VCaP (cell line): Measurements from ENCODE around the gene GLCE.

Experiments used
- H3K27ac ChIP-seq: fragments of 450-650 bp; 2 replicates; pipeline ENCODE4 v1.5.1; 2017
- TF ChIP-seq, protein P1 (sequence below): fragments of 450-650 bp; conservative IDR thresholded peaks from 2 replicates; pipeline ENCODE4 v1.5.1; 2017; ENCODE audit warnings: mild to moderate bottlenecking, moderate library complexity

Gene GLCE

DNA sequence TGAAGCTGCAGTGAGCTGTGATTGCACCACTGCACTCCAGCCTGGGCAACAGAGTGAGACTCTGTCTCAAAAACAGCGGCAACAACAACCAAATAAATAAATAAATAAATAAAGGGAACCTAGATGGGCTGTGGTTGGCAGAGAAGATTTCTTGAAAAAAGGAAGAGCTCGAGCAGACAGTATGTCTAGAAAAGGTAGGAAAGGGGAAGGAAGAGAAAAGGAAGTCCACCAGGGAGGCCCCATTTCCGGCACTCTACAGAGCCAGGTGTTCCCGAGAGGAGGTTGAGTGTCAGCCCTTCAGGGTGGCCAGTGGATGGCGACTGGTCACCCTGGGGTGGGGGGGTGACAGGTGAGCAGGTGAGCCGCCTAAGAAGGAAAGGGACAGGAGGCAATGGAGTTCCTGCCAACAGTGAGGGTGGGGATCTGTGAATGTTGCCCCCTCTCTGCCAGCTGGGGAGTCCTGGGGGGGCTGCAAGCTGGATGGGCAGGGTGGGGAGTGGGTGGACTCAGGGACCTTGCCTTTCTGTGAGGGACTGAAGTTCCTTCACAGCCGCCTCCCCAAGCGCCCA, 153.1 kb downstream of the GLCE start:
- H3K27ac ChIP-seq: no peak overlapping the region
- TF ChIP-seq, protein P1, sequence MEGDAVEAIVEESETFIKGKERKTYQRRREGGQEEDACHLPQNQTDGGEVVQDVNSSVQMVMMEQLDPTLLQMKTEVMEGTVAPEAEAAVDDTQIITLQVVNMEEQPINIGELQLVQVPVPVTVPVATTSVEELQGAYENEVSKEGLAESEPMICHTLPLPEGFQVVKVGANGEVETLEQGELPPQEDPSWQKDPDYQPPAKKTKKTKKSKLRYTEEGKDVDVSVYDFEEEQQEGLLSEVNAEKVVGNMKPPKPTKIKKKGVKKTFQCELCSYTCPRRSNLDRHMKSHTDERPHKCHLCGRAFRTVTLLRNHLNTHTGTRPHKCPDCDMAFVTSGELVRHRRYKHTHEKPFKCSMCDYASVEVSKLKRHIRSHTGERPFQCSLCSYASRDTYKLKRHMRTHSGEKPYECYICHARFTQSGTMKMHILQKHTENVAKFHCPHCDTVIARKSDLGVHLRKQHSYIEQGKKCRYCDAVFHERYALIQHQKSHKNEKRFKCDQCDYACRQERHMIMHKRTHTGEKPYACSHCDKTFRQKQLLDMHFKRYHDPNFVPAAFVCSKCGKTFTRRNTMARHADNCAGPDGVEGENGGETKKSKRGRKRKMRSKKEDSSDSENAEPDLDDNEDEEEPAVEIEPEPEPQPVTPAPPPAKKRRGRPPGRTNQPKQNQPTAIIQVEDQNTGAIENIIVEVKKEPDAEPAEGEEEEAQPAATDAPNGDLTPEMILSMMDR: no peak

DNA sequence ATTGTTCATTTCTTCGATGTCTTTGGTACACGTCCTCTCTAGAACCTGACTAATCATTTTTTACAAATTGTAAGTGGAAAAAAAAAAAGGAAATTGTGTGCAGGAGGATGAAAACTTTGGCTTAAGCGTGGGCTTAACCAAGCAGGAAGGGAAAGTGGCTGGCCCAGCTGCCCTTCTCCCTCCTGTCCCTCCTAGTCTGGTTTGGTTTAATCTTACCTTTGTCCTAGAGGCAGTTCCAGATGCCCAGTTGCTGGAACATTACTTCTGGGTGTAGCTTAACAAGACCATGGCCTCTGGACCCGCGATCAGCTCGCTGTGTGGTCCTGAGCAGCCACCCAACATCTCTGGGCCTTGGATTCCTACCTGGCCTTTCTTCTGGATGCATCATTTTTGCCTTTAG, 153.7 kb downstream of the GLCE start:
- no peak overlapping the region for H3K27ac ChIP-seq
- TF ChIP-seq, protein P1: no peak

GRCh38 chr15:69314736-69315135, 154.3 kb downstream of the GLCE start:
- TF ChIP-seq, protein P1: no peak
- no peak overlapping the region for H3K27ac ChIP-seq

GRCh38 chr15:69315402-69316110, 155.1 kb downstream of the GLCE start:
- TF ChIP-seq, protein P1: no peak
- H3K27ac ChIP-seq: no peak overlapping the region

DNA sequence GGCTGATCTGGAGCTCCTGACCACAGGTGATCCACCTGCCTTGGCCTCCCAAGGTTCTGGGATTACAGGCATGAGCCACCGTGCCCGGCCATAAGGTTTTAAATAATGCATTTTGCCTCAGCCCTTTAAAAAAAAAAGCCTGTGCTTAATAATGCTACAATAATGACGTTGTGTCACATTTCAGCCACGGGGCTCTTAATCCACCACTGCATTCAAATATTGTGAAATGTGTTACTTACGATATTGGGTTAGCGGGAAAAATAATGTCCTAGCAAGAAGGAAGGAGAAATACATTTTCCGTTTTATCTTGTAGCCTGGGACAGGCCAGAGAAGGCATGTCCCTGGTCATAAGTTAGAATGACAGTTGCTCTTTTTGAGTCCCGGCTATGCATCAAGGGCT, 155.9 kb downstream of the GLCE start:
- TF ChIP-seq, protein P1: no peak

DNA sequence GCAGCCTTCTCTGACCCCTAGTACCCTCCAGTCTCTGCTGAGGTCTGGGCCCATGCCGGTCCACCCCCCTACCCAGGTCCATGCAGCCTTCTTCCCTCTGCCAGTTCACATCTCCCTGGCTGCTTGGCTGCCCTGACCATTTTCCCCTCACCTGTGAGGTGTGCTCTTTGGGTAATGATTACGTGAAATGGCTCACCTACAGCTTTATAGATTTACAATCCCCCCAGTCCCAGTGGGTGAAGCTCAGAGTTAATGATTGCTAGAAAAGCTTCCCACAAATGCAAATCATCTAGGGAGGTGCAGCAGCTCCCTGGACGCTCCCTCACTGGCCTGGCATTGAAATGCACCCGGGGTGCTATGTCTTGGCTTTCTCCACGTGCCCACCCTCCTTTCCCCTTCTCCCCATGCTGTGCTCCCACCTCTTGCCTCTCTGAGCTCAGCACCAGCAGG, 157.0 kb downstream of the GLCE start:
- H3K27ac ChIP-seq: no peak overlapping the region
- TF ChIP-seq, protein P1: no peak

More for the DNA sequence above, 155.9 kb downstream of the GLCE start:
- H3K27ac ChIP-seq: no peak overlapping the region

DNA sequence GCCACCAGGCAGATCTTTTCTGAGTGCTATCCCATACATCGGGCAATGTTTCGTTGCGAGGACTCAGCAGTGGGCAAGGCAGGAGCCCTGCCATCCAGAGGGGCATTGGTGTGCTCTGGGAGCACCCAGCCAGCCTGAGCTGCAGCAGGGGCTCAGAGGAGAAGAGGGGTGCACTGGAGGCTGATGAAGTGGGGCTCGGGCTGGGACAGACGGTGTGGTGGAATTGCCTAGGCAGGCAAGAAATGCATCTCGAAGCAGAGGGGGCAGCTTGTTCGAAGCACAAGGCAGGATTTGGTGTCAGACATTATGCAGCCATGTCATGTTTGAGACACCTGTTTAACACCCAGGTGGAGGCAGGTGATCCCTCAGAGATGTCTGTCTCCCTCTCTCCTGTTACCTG, 157.6 kb downstream of the GLCE start:
- TF ChIP-seq, protein P1: no peak
- no peak overlapping the region for H3K27ac ChIP-seq
